ENCODE measurements around the gene SAV1.

The SAV1 gene

DNA sequence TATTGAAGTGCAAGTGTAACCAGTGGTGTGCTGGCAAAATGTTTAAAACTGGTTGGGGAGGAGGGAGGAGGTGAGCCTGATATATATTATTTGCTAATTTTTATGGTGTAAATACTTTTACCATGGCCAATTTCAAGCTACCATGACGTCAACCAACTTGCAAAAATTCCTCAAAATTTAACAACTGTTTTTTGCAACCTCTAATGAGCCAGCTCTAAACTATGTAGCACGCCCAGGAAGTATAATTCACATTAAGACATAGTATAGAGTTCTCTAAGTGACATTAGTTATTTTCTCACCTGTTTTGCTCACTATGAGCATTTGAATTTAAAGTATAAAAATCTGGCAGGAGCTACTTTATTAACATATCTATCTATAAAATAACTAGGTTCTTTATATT is 66.7 kb downstream of the SAV1 start:
- H3K4me3 ChIP-seq (ENCODE audit: low read length): no peak overlapping the region
- TF ChIP-seq CTCF (conservative IDR thresholded peaks at IDR 0.05; ENCODE audit: low read depth, low read length): no peak
- DNase-seq (ENCODE audit: low read depth): no peak

DNA sequence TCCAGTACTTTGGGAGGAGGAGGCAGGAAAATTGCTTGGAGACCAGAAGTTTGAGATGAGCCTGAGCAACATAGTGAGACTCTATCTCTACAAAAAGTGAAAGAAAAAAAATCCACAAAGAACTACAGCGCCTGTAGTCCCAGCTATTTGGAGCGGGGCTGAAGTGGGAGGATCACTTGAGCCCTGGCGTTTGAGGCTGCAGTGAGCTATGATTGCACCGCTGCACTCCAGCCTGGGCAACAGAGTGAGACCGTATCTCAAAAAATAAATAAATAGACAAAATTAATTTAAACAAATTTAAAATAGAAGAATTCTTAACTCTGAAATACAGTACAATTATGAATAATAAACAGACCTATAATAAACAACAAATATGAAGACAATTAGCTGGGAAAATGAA is 67.3 kb downstream of the SAV1 start:
- DNase-seq (ENCODE audit: low read depth): no peak
- TF ChIP-seq CTCF (conservative IDR thresholded peaks at IDR 0.05; ENCODE audit: low read depth, low read length): no peak
- H3K4me3 ChIP-seq (ENCODE audit: low read length): no peak overlapping the region

- peak; percentile 69 for TF ChIP-seq CTCF (conservative IDR thresholded peaks at IDR 0.05; ENCODE audit: low read depth, low read length)
- no peak for DNase-seq (ENCODE audit: low read depth)
- H3K4me3 ChIP-seq (ENCODE audit: low read length): no peak overlapping the region
Observed at GRCh38 chr14:50599700-50600444, 68.2 kb downstream of the SAV1 start.

- H3K4me3 ChIP-seq (ENCODE audit: low read length): no peak overlapping the region
- no peak for DNase-seq (ENCODE audit: low read depth)
- no peak for TF ChIP-seq CTCF (conservative IDR thresholded peaks at IDR 0.05; ENCODE audit: low read depth, low read length)
Observed at GRCh38 chr14:50598765-50599164, 69.3 kb downstream of the SAV1 start.

- no peak for TF ChIP-seq CTCF (conservative IDR thresholded peaks at IDR 0.05; ENCODE audit: low read depth, low read length)
- no peak for DNase-seq (ENCODE audit: low read depth)
- no peak overlapping the region for H3K4me3 ChIP-seq (ENCODE audit: low read length)
Observed at GRCh38 chr14:50594577-50595316, 73.4 kb downstream of the SAV1 start.

- no peak overlapping the region for H3K4me3 ChIP-seq (ENCODE audit: low read length)
- no peak for DNase-seq (ENCODE audit: low read depth)
- no peak for TF ChIP-seq CTCF (conservative IDR thresholded peaks at IDR 0.05; ENCODE audit: low read depth, low read length)
Observed at GRCh38 chr14:50590464-50590863, 77.6 kb downstream of the SAV1 start.

Measured in retinal pigment epithelial cell (primary cell).